Esophagus squamous epithelium (tissue), 5 donors: ENCODE data around the gene NHLH2. TPM values are rescaled to one million over a fixed set of nuclear protein-coding genes. Genes with fewer than 3 reads are reported as not detected.
A peak's percentile ranks its signal among the peaks of the same experiment; 100 is the strongest.

Source experiments
- DNase-seq: peaks from one replicate; lab custom pipeline; 2025; lab: John Stamatoyannopoulos, UW
- H3K27ac ChIP-seq, 4 donors: fragments of 200-600 bp; sonication (generic); one replicate each; pipeline ENCODE4 v1.5.1; 2016 to 2019; ENCODE audit warnings: mild to moderate bottlenecking in 1 of 4
- H3K27me3 ChIP-seq, 4 donors: fragments of 200-600 bp; sonication (generic); 1 replicate in 3 of 4; 2 replicates in 1 of 4; pipeline versions ENCODE4 v1.5.1 to v1.6.0; 2017 to 2021; ENCODE audit warnings: antibody characterized with exemption in 1 of 4
- H3K36me3 ChIP-seq, 3 donors: fragments of 200-600 bp; sonication (generic); one replicate each; pipeline ENCODE4 v1.5.1; 2016 to 2019
- H3K4me1 ChIP-seq, 3 donors: fragments of 200-600 bp; sonication (generic); one replicate each; pipeline ENCODE4 v1.5.1; 2017 to 2019
- H3K4me3 ChIP-seq, 4 donors: fragments of 200-600 bp; sonication (generic); 1 replicate in 3 of 4; 2 replicates in 1 of 4; pipeline ENCODE4 v1.5.1; 2016 to 2019; ENCODE audit warnings: mild to moderate bottlenecking in 2 of 4, moderate library complexity in 1 of 4
- H3K9me3 ChIP-seq, 3 donors: fragments of 200-600 bp; sonication (generic); one replicate each; pipeline ENCODE4 v1.5.1; 2016 to 2019
- CTCF ChIP-seq, 6 experiments: fragments of 450-650 bp in 4 of 6; fragments of 200-600 bp in 2 of 6; sonication (generic) in 2 of 6; IDR thresholded peaks; one replicate each; pipeline ENCODE4 v1.5.1; 2016 to 2019; ENCODE audit warnings: antibody characterized with exemption in 6 of 6, mild to moderate bottlenecking in 4 of 6, moderate library complexity in 4 of 6
- POLR2A ChIP-seq, 4 donors: fragments of 450-650 bp; IDR thresholded peaks; one replicate each; pipeline ENCODE4 v1.6.1; 2017; ENCODE audit warnings: antibody characterized with exemption in 4 of 4, mild to moderate bottlenecking in 4 of 4, moderate library complexity in 3 of 4
- WGBS, 2 donors: methylation state at CpG; one replicate each; pipeline ENCODE4 v1.1.5; 2018; 5-methylcytosine and 5-hydroxymethylcytosine counted together
- intact Hi-C: fragments of 100-400 bp; cut with DNase I; formaldehyde crosslinking; loops from one replicate; pipeline ENCODE4 v1.15.0; 2022
- total RNA-seq, 4 donors: library from RNA; depleted of rRNA; stranded (reverse); fragments of >200 nt; gene quantifications; one replicate each; pipeline ENCODE4 v1.1.0, GENCODE V29; 2016
- donor health status: DM: yes; HTN: yes; CAD: no.

The NHLH2 gene
- total RNA-seq, 4 donors from 2014 or later = 1.6 to 2.7 (median 2.5) TPM

- Histone ChIP-seq H3K4me3 (peak overlapping the region; percentile 29 to 67 (median 54)), H3K27ac (peak overlapping the region; percentile 43 to 86 (median 78)), H3K9me3 (no peaks in the 10 kb centered on the region), H3K36me3 (no peaks in the 10 kb centered on the region), H3K27me3 (peaks cover 0 to 34% (median 0%) of the 10 kb centered on the region in 4 donors), H3K4me1 (peaks cover 14 to 41% (median 20%) of the 10 kb centered on the region in 3 donors)
- DNase-seq = no peak
- WGBS, 2 donors = 37 to 41% methylated on average over 18 to 20 of the region's 20 CpGs
- TF ChIP-seq POLR2A (IDR thresholded peaks at IDR 0.05) (peak in 1 of 4 donors; percentile 49), CTCF (IDR thresholded peaks at IDR 0.05) (no peak)
- intact Hi-C loops = no loop called here
Measured at GRCh38 chr1:115829023-115829674, 11.8 kb downstream of the NHLH2 start.

- 29 to 37% methylated on average over 9 to 24 of the region's 80 CpGs for WGBS, 2 donors
Measured at GRCh38 chr1:115828101-115829022, 12.6 kb downstream of the NHLH2 start.

GRCh38 chr1:115827452-115828044, 13.4 kb downstream of the NHLH2 start:
- no peak for DNase-seq
- TF ChIP-seq CTCF (IDR thresholded peaks at IDR 0.05) = no peak
- TF ChIP-seq POLR2A (IDR thresholded peaks at IDR 0.05) = no peak
- Histone ChIP-seq H3K27me3 (peaks cover 0 to 34% (median 0%) of the 10 kb centered on the region in 4 donors), H3K4me3 (peak overlapping the region in 1 of 4 donors; percentile 52), H3K9me3 (no peaks in the 10 kb centered on the region), H3K36me3 (no peaks in the 10 kb centered on the region), H3K4me1 (peaks cover 14 to 41% (median 20%) of the 10 kb centered on the region in 3 donors), H3K27ac (peak overlapping the region in 1 of 4 donors; percentile 86)
- intact Hi-C loops = no loop called here
- WGBS, 2 donors = 72 to 79% methylated on average over 7 of the region's 7 CpGs

More at GRCh38 chr1:115828101-115829022, 12.6 kb downstream of the NHLH2 start:
- Histone ChIP-seq H3K9me3 (no peaks in the 10 kb centered on the region), H3K4me1 (peaks cover 14 to 41% (median 20%) of the 10 kb centered on the region in 3 donors), H3K36me3 (no peaks in the 10 kb centered on the region), H3K27me3 (peaks cover 0 to 34% (median 0%) of the 10 kb centered on the region in 4 donors), H3K4me3 (peak overlapping the region; percentile 29 to 67 (median 54)), H3K27ac (peak overlapping the region; percentile 43 to 86 (median 78))
- TF ChIP-seq CTCF (IDR thresholded peaks at IDR 0.05) (no peak), POLR2A (IDR thresholded peaks at IDR 0.05) (no peak)
- intact Hi-C loops = no loop called here
- DNase-seq = no peak

- no peaks in the 10 kb centered on the region for H3K36me3 ChIP-seq
- H3K9me3 ChIP-seq = no peaks in the 10 kb centered on the region
- no peak overlapping the region for H3K4me3 ChIP-seq
- 38 to 41% methylated on average over 3 of the region's 3 CpGs for WGBS, 2 donors
- peaks cover 0 to 29% (median 0%) of the 10 kb centered on the region in 4 donors for H3K27me3 ChIP-seq
- TF ChIP-seq POLR2A (IDR thresholded peaks at IDR 0.05) (no peak), CTCF (IDR thresholded peaks at IDR 0.05) (no peak)
- intact Hi-C loops = no loop called here
- peaks cover 11 to 40% (median 20%) of the 10 kb centered on the region in 3 donors for H3K4me1 ChIP-seq
- DNase-seq = no peak
- H3K27ac ChIP-seq = no peak overlapping the region
Measured at GRCh38 chr1:115826628-115827027, 14.3 kb downstream of the NHLH2 start.
